Neural cell (in vitro differentiated cells): ENCODE results near the gene ZNF883. TPM values are rescaled to one million over a fixed set of nuclear protein-coding genes. Genes with fewer than 3 reads are reported as not detected.

Experiments
- H2AFZ ChIP-seq: fragments of 200-600, 300-800 bp; sonication (generic), shearing (Covaris generic); 2 replicates; pipeline ENCODE4 v1.6.0; 2014; ENCODE audit warnings: low read depth, mild to moderate bottlenecking, antibody characterized with exemption, low read length, moderate library complexity
- H3F3A ChIP-seq: fragments of 200-600 bp; shearing (Covaris generic); 2 replicates; pipeline ENCODE4 v1.6.1; 2016; ENCODE audit warnings: mild to moderate bottlenecking, moderate library complexity, mixed read lengths, antibody characterized with exemption, low read length; ENCODE audit not compliant: insufficient read depth, poor library complexity, severe bottlenecking
- H3K27ac ChIP-seq: fragments of 200-600, 300-800 bp; sonication (generic), shearing (Covaris generic); 2 replicates; pipeline ENCODE4 v1.5.1; 2014; ENCODE audit warnings: mild to moderate bottlenecking, low read length, moderate library complexity
- H3K27me3 ChIP-seq: fragments of 300-800, 200-600 bp; sonication (generic), shearing (Covaris generic); 2 replicates; pipeline ENCODE4 v1.6.0; 2014; ENCODE audit warnings: mild to moderate bottlenecking, low read depth, low read length, moderate library complexity; ENCODE audit not compliant: insufficient read depth
- H3K36me3 ChIP-seq: fragments of 300-800, 200-600 bp; sonication (generic), shearing (Covaris generic); 2 replicates; pipeline ENCODE4 v1.5.1; 2014; ENCODE audit warnings: mild to moderate bottlenecking, antibody characterized with exemption, low read length, moderate library complexity; ENCODE audit not compliant: insufficient read depth
- H3K4me2 ChIP-seq: fragments of 300-800, 200-600 bp; sonication (generic), shearing (Covaris generic); 2 replicates; pipeline ENCODE4 v1.6.0; 2014; ENCODE audit warnings: mild to moderate bottlenecking, low read length
- H3K4me3 ChIP-seq: fragments of 300-800, 200-600 bp; sonication (generic), shearing (Covaris generic); 2 replicates; pipeline ENCODE4 v1.5.1; 2014; ENCODE audit warnings: mild to moderate bottlenecking, low read length, moderate library complexity
- H3K79me2 ChIP-seq: fragments of 200-600 bp; shearing (Covaris generic); replicated peaks from 2 replicates; pipeline ENCODE4 v1.6.0; 2014; ENCODE audit warnings: mild to moderate bottlenecking, low read length, moderate library complexity; ENCODE audit not compliant: insufficient read depth
- H3K9ac ChIP-seq: fragments of 300-800, 200-600 bp; sonication (generic), shearing (Covaris generic); 2 replicates; pipeline ENCODE4 v1.6.1; 2016; ENCODE audit warnings: mild to moderate bottlenecking, low read length, mixed read lengths
- H3K9me2 ChIP-seq: fragments of 200-600 bp; shearing (Covaris generic); 2 replicates; pipeline ENCODE4 v1.6.1; 2016; ENCODE audit warnings: mild to moderate bottlenecking, low read length, mixed read lengths; ENCODE audit not compliant: insufficient read depth
- H3K9me3 ChIP-seq: fragments of 200-600, 300-800 bp; sonication (generic), shearing (Covaris generic); 2 replicates; pipeline ENCODE4 v1.6.1; 2016; ENCODE audit warnings: mild to moderate bottlenecking, mixed run types, low read length, moderate library complexity, mixed read lengths
- H4K20me1 ChIP-seq: fragments of 200-600 bp; shearing (Covaris generic); 2 replicates; pipeline ENCODE4 v1.6.1; 2016; ENCODE audit warnings: mild to moderate bottlenecking, mixed run types; ENCODE audit not compliant: insufficient read depth
- CTCF ChIP-seq: fragments of 450-650 bp; IDR thresholded peaks from 2 replicates; pipeline ENCODE4 v1.5.1; 2014; ENCODE audit warnings: antibody characterized with exemption, mild to moderate bottlenecking, moderate library complexity; ENCODE audit not compliant: poor library complexity, severe bottlenecking
- EP300 ChIP-seq: fragments of 450-650 bp; conservative IDR thresholded peaks from 2 replicates; pipeline ENCODE4 v1.6.1; 2014; ENCODE audit warnings: antibody characterized with exemption, mild to moderate bottlenecking, moderate library complexity; ENCODE audit not compliant: poor library complexity, severe bottlenecking
- EZH2 ChIP-seq: fragments of 200-600, 300-800 bp; shearing (Covaris generic), sonication (generic); IDR thresholded peaks from 2 replicates; pipeline ENCODE4 v1.6.1; 2014; ENCODE audit warnings: antibody characterized with exemption, low read length, borderline replicate concordance, mild to moderate bottlenecking; ENCODE audit not compliant: insufficient read depth, poor library complexity, severe bottlenecking
- MXI1 ChIP-seq: fragments of 450-650 bp; conservative IDR thresholded peaks from 2 replicates; pipeline ENCODE4 v1.6.1; 2014; ENCODE audit warnings: antibody characterized with exemption, mild to moderate bottlenecking; ENCODE audit not compliant: poor library complexity, severe bottlenecking
- POLR2AphosphoS5 ChIP-seq: IDR thresholded peaks from 2 replicates; pipeline ENCODE4 v1.6.1; 2012
- RAD21 ChIP-seq: fragments of 450-650 bp; conservative IDR thresholded peaks from 2 replicates; pipeline ENCODE4 v1.6.1; 2014; ENCODE audit warnings: antibody characterized with exemption, mild to moderate bottlenecking, moderate library complexity
- REST ChIP-seq: IDR thresholded peaks from 2 replicates; pipeline ENCODE4 v1.6.1; 2012; ENCODE audit warnings: borderline replicate concordance
- SMC3 ChIP-seq: fragments of 450-650 bp; conservative IDR thresholded peaks from 2 replicates; pipeline ENCODE4 v1.6.1; 2014; ENCODE audit warnings: antibody characterized with exemption, mild to moderate bottlenecking, moderate library complexity; ENCODE audit not compliant: poor library complexity
- TAF1 ChIP-seq: IDR thresholded peaks from 2 replicates; pipeline ENCODE4 v1.6.1; 2012; ENCODE audit warnings: low read depth
- polyA plus RNA-seq: library from polyadenylated mRNA; depleted of rRNA; stranded (reverse); fragments of >200 nt; gene quantifications from 2 replicates; pipeline ENCODE4 v1.2.3, GENCODE V29; 2014

The ZNF883 gene
- polyA plus RNA-seq, 1 donor from 2014 or later, result 7.2 TPM

- H3K27ac ChIP-seq, result no peak overlapping the region
- no peaks in the 10 kb centered on the region for H3K9me3 ChIP-seq
- no peaks in the 10 kb centered on the region for H4K20me1 ChIP-seq
- H2AFZ ChIP-seq, result no peak overlapping the region
- H3K4me3 ChIP-seq, result peak overlapping the region; percentile 22
- no peaks in the 10 kb centered on the region for H3K79me2 ChIP-seq
- no peaks in the 10 kb centered on the region for H3K36me3 ChIP-seq
- TF ChIP-seq REST, result no peak
- TF ChIP-seq TAF1, result no peak
- peak; percentile 64 for TF ChIP-seq SMC3
- TF ChIP-seq RAD21, result peak; percentile 70
- peak; percentile 67 for TF ChIP-seq CTCF
- no peak for TF ChIP-seq MXI1
- no peak for TF ChIP-seq EZH2
- no peak for TF ChIP-seq EP300
- no peak for TF ChIP-seq POLR2AphosphoS5
- no peaks in the 10 kb centered on the region for H3K27me3 ChIP-seq
- no peaks in the 10 kb centered on the region for H3K9me2 ChIP-seq
- no peak overlapping the region for H3K4me2 ChIP-seq
- no peak overlapping the region for H3K9ac ChIP-seq
- H3F3A ChIP-seq, result no peaks in the 10 kb centered on the region
Measured at GRCh38 chr9:112925058-112925641, 86.8 kb downstream of the ZNF883 start.

GRCh38 chr9:112921549-112921948 lies 90.4 kb downstream of the ZNF883 start:
- Histone ChIP-seq H3K27me3 (no peaks in the 10 kb centered on the region), H2AFZ (no peak overlapping the region), H3K36me3 (no peaks in the 10 kb centered on the region)

More at GRCh38 chr9:112921549-112921948, 90.4 kb downstream of the ZNF883 start:
- H3K4me3 ChIP-seq, result no peak overlapping the region
- H4K20me1 ChIP-seq, result no peaks in the 10 kb centered on the region
- TF ChIP-seq CTCF, result peak; percentile 40
- no peak for TF ChIP-seq EZH2
- peak; percentile 28 for TF ChIP-seq SMC3
- H3K9ac ChIP-seq, result no peak overlapping the region
- no peaks in the 10 kb centered on the region for H3K79me2 ChIP-seq
- H3K4me2 ChIP-seq, result no peak overlapping the region
- H3K9me3 ChIP-seq, result no peaks in the 10 kb centered on the region
- H3K9me2 ChIP-seq, result no peaks in the 10 kb centered on the region
- no peak overlapping the region for H3K27ac ChIP-seq
- no peaks in the 10 kb centered on the region for H3F3A ChIP-seq
